ENCODE results near the gene SEPTIN1. TPM values are rescaled to one million over a fixed set of nuclear protein-coding genes. Genes with fewer than 3 reads are reported as not detected.
A peak's percentile ranks its signal among the peaks of the same experiment; 100 is the strongest.

Gene SEPTIN1
- total and polyA plus RNA-seq, 7 donors, result 0.22 to 1.8 (median 0.51) TPM

DNA sequence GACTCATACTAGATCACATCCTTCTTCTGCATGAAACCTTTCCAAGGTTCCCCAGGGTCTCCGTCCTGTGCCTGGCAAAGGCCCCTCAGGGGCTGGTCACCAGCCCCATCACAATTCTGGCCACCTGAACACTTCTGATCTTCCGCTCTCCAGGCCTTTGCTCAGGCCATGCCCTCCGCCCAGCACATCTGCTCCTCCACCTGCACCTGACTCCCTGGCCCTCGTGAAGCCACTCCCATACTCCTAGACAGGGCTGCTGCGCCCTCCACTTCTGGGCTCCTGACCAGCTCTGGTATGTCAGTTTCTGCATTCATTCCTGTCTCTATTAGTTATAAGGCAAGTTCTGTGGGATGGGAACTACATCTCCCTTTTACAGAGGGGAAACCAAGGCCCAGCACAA is 9.6 kb downstream of the SEPTIN1 start:
- peak overlapping the region; percentile 65 for H3K4me3 ChIP-seq
- intact Hi-C loops (cut with DNase I), result loop anchor here in 1 of 2 donors (5.0 kb wide), 1 partner anchor 35 kb away; the partner anchor contains the start of gene ZNF771
- H3K27me3 ChIP-seq (ENCODE audit: insufficient read depth in 3 of 3, low read length in 2 of 3), result no peaks in the 10 kb centered on the region
- peaks cover 48% of the 10 kb centered on the region for H3K4me1 ChIP-seq
- peak in 1 of 2 donors; percentile 60 for DNase-seq
- WGBS, 3 donors, result 46 to 73% (median 54%) methylated on average over 5 of the region's 5 CpGs
- TF ChIP-seq, protein P1, sequence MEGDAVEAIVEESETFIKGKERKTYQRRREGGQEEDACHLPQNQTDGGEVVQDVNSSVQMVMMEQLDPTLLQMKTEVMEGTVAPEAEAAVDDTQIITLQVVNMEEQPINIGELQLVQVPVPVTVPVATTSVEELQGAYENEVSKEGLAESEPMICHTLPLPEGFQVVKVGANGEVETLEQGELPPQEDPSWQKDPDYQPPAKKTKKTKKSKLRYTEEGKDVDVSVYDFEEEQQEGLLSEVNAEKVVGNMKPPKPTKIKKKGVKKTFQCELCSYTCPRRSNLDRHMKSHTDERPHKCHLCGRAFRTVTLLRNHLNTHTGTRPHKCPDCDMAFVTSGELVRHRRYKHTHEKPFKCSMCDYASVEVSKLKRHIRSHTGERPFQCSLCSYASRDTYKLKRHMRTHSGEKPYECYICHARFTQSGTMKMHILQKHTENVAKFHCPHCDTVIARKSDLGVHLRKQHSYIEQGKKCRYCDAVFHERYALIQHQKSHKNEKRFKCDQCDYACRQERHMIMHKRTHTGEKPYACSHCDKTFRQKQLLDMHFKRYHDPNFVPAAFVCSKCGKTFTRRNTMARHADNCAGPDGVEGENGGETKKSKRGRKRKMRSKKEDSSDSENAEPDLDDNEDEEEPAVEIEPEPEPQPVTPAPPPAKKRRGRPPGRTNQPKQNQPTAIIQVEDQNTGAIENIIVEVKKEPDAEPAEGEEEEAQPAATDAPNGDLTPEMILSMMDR (IDR thresholded peaks at IDR 0.05), result no peak
- H3K27ac ChIP-seq, result peak overlapping the region; percentile 97
- no peak for ATAC-seq
- H3K9me3 ChIP-seq, result no peaks in the 10 kb centered on the region
- peaks cover 0 to 5% of the 10 kb centered on the region in 2 donors for H3K36me3 ChIP-seq (ENCODE audit: insufficient read depth in 1 of 2, low read depth in 1 of 2)

DNA sequence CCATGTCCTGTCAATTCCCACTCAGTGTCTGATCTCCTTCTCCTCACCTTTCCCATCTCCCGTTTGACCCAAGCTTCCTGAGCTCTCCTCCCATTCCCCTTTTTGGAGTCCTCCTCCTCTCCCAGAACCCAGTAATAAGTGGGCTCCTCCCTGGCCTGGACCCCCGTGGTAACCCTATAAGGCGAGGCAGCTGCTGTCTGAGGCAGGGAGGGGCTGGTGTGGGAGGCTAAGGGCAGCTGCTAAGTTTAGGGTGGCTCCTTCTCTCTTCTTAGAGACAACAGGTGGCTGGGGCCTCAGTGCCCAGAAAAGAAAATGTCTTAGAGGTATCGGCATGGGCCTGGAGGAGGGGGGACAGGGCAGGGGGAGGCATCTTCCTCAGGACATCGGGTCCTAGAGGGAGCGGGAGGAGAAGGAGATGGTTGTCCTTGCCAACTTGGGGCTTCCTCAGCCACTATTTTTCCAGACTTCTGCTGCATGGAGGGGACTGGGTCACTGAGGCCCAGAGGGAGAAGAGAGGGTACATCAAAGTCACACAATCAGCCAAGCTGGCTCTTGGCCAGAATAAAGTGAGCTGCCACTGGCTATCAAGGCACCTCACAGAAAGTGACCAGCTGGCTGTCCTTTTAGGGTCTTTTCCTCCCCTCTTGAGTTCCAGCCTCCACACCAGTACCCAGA is 10.2 kb downstream of the SEPTIN1 start:
- peak in 1 of 2 donors; percentile 87 for DNase-seq
- TF ChIP-seq, protein P1 (IDR thresholded peaks at IDR 0.05), result no peak
- WGBS, 3 donors, result 26 to 38% (median 28%) methylated on average over 6 of the region's 6 CpGs
- ATAC-seq, result peak in 3 of 4 donors; percentile 31 to 51 (median 39)
- Histone ChIP-seq H3K36me3 (ENCODE audit: insufficient read depth in 1 of 2, low read depth in 1 of 2) (peaks cover 0 to 5% of the 10 kb centered on the region in 2 donors), H3K27me3 (ENCODE audit: insufficient read depth in 3 of 3, low read length in 2 of 3) (no peaks in the 10 kb centered on the region), H3K4me3 (peak overlapping the region; percentile 65), H3K9me3 (no peaks in the 10 kb centered on the region), H3K27ac (peak overlapping the region; percentile 97), H3K4me1 (peaks cover 48% of the 10 kb centered on the region)
- intact Hi-C loops (cut with DNase I), result loop anchor here in 1 of 2 donors (5.0 kb wide), 1 partner anchor 35 kb away; the partner anchor contains the start of gene ZNF771

DNA sequence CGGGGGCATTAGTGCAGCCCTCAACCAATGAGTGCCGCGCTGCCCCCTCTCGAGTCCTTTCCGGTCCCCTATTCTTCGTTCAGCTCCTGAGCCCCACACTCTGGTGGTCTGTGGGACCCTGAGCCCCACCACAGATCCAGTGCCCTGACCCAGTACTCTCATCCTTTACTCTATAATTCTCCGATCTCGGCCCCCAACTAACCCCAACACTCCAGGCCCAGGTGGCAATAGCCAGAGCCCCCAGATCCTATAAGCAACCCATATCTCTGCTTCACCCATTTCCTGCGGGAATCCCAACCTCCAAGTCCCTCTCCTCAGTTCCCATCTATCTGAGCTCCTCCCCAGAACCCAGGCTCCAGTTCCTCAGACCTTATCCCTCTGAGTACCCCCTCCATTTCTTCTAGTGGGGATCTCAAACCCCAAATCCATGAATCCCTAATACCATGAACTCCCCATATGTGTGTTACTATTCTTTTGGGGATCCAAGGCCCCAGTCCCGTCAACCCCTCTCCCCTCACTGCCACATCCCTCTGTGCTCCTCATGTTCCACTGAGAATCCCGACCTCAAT is 11.0 kb downstream of the SEPTIN1 start:
- Histone ChIP-seq H3K27ac (peak overlapping the region; percentile 97), H3K36me3 (ENCODE audit: insufficient read depth in 1 of 2, low read depth in 1 of 2) (peaks cover 0 to 8% of the 10 kb centered on the region in 2 donors), H3K4me3 (peak overlapping the region; percentile 65), H3K4me1 (peaks cover 52% of the 10 kb centered on the region), H3K27me3 (ENCODE audit: insufficient read depth in 3 of 3, low read length in 2 of 3) (no peaks in the 10 kb centered on the region), H3K9me3 (no peaks in the 10 kb centered on the region)
- intact Hi-C loops (cut with DNase I), result loop anchor here in 1 of 2 donors (5.0 kb wide), 1 partner anchor 36 kb away; the partner anchor contains the start of gene ZNF771
- no peak for DNase-seq
- TF ChIP-seq, protein P1 (IDR thresholded peaks at IDR 0.05), result no peak
- ATAC-seq, result no peak
- 12 to 14% (median 12%) methylated on average over 11 of the region's 11 CpGs for WGBS, 3 donors

DNA sequence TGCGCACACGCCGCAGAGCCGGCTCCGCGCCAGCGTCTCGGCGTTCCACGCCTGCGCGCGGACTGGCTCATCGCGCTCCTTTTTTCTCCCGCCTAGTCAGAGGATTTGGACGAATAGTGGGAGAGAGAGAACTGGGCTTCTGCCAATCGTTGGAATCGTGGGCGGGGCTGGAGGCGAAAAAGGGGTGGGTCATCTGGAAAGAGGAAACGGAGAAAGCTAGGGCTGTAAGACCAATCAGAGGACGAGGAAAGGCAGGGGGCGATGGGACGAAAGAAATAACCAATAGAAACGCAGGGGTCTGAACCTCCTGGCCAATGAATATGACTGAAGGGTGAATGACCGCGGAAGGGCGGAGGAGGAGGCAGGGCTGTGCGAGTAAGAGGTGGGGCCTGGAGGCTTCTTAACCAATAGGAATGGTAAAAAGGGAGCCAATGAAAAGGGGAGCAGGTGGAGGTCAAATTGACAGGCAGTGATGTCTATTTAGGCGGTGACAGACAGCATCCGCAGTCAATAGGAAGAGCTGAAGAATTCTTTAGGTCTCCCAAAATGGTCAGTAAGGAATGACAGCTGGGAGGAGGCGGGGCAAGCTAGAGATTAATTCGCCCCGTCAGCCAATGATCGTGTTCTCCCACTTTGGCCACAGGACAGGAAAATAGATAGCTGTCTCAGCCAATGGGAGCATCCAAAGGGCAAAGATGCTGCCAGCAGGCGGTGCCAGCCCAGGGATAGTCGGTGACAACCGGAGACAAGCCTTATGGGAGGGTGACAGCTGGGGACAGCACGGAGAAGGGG is 11.7 kb downstream of the SEPTIN1 start, which contains the start of gene TBC1D10B:
TBC1D10B (minus strand) TSS at position 39 of the 792 bp plus-strand sequence. CDS start 311 bp downstream, outside the sequence.
- Histone ChIP-seq H3K4me1 (peaks cover 53% of the 10 kb centered on the region), H3K9me3 (no peaks in the 10 kb centered on the region), H3K4me3 (peak within 1 kb of the TSS; percentile 93), H3K27me3 (ENCODE audit: insufficient read depth in 3 of 3, low read length in 2 of 3) (no peaks in the 10 kb centered on the region), H3K27ac (peak within 1 kb of the TSS; percentile 97), H3K36me3 (ENCODE audit: insufficient read depth in 1 of 2, low read depth in 1 of 2) (peaks cover 0 to 11% of the 10 kb centered on the region in 2 donors)
- 0 to 1% (median 0%) methylated on average over 32 to 40 of the region's 40 CpGs for WGBS, 3 donors
- peak; percentile 96 to 98 for DNase-seq
- intact Hi-C loops (cut with DNase I), result loop anchor here in 1 of 2 donors (5.0 kb wide), 1 partner anchor 37 kb away; the partner anchor contains the start of gene ZNF771
- peak; percentile 76 to 87 (median 80) for ATAC-seq
- TF ChIP-seq, protein P1 (IDR thresholded peaks at IDR 0.05), result peak; percentile 16
